Fibroblast of lung (primary cell): ENCODE results near the gene GPRC5C. TPM values are rescaled to one million over a fixed set of nuclear protein-coding genes. Genes with fewer than 3 reads are reported as not detected.

Source experiments
- DNase-seq, 2 donors: peaks; one replicate each; pipeline versions ENCODE4 v3.0.0 to v3.0.0-alpha.2; 2010; ENCODE audit warnings: low read depth in 2 of 2
- H2AFZ ChIP-seq: 2 replicates; pipeline ENCODE4 v1.5.1; 2012; ENCODE audit warnings: low read length, control low read depth, inconsistent platforms
- H3K27ac ChIP-seq: 2 replicates; pipeline ENCODE4 v1.5.1; 2011; ENCODE audit warnings: low read length, control low read depth; ENCODE audit not compliant: insufficient read depth
- H3K27me3 ChIP-seq: 2 replicates; pipeline ENCODE4 v1.5.1; 2011; ENCODE audit warnings: mild to moderate bottlenecking, low read length; ENCODE audit not compliant: control insufficient read depth, insufficient read depth
- H3K36me3 ChIP-seq: 2 replicates; pipeline ENCODE4 v1.5.1; 2011; ENCODE audit warnings: low read length; ENCODE audit not compliant: control insufficient read depth, insufficient read depth
- H3K4me1 ChIP-seq: 2 replicates; pipeline ENCODE4 v1.5.1; 2011; ENCODE audit warnings: low read length; ENCODE audit not compliant: control insufficient read depth, insufficient read depth; ENCODE audit errors: extremely low read depth
- H3K4me2 ChIP-seq: 2 replicates; pipeline ENCODE4 v1.5.1; 2011; ENCODE audit warnings: low read length, control low read depth; ENCODE audit not compliant: insufficient read depth; ENCODE audit errors: extremely low read depth
- H3K4me3 ChIP-seq, 4 experiments: fragments of 200-600 bp in 1 of 4; sonication (generic) in 1 of 4; replicated peaks in 1 of 4; 2 replicates each; pipeline ENCODE4 v1.5.1; 2011 to 2016; ENCODE audit warnings: low read length in 4 of 4, low read depth in 3 of 4, mild to moderate bottlenecking in 3 of 4, control low read depth in 2 of 4, inconsistent platforms in 1 of 4, mixed read lengths in 1 of 4; ENCODE audit not compliant: insufficient read depth in 1 of 4; ENCODE audit errors: control extremely low read depth in 1 of 4
- H3K79me2 ChIP-seq: 2 replicates; pipeline ENCODE4 v1.5.1; 2012; ENCODE audit warnings: mild to moderate bottlenecking, low read length, inconsistent platforms; ENCODE audit not compliant: control insufficient read depth, insufficient read depth
- H3K9ac ChIP-seq: 2 replicates; pipeline ENCODE4 v1.5.1; 2011; ENCODE audit warnings: mild to moderate bottlenecking, low read length, control low read depth; ENCODE audit not compliant: insufficient read depth
- H3K9me3 ChIP-seq: 2 replicates; pipeline ENCODE4 v1.5.1; 2012; ENCODE audit warnings: low read depth, low read length; ENCODE audit not compliant: control insufficient read depth, insufficient read depth
- H4K20me1 ChIP-seq: 2 replicates; pipeline ENCODE4 v1.5.1; 2011; ENCODE audit warnings: low read length; ENCODE audit not compliant: control insufficient read depth, insufficient read depth; ENCODE audit errors: extremely low read depth
- CTCF ChIP-seq, 2 donors: IDR thresholded peaks in 1 of 2; conservative IDR thresholded peaks in 1 of 2; 1 replicate in 1 of 2; 2 replicates in 1 of 2; pipeline ENCODE4 v1.5.1; 2011 to 2012; ENCODE audit warnings: low read length in 2 of 2, control low read depth in 1 of 2, inconsistent platforms in 1 of 2, low read depth in 1 of 2, mild to moderate bottlenecking in 1 of 2
- EZH2 ChIP-seq: IDR thresholded peaks from 2 replicates; pipeline ENCODE4 v1.5.1; 2012; ENCODE audit warnings: low read length, control low read depth, mild to moderate bottlenecking; ENCODE audit errors: missing control alignments
- polyA plus RNA-seq, 2 donors: library from polyadenylated mRNA; depleted of rRNA in 1 of 2; stranded (reverse) in 1 of 2; unstranded in 1 of 2; fragments of >200 nt; gene quantifications; 2 replicates each; pipeline ENCODE4 v1.2.1, GENCODE V29; 2011 to 2012; ENCODE audit warnings: missing spikeins in 1 of 2
- total RNA-seq: library from RNA; depleted of rRNA; stranded (reverse); fragments of >200 nt; gene quantifications from 2 replicates; pipeline ENCODE4 v1.2.1, GENCODE V29; 2014

Gene GPRC5C
- total and polyA plus RNA-seq, 2 donors (not counting 1 experiment from before 2014, with no cell fraction given) = 0.11 to 1.5 TPM

- no peaks in the 10 kb centered on the region for H3K4me1 ChIP-seq
- no peak overlapping the region for H3K9ac ChIP-seq
- H3K4me3 ChIP-seq = no peak overlapping the region
- H3K4me2 ChIP-seq = no peak overlapping the region
- H2AFZ ChIP-seq = no peak overlapping the region
- no peaks in the 10 kb centered on the region for H3K9me3 ChIP-seq
- H4K20me1 ChIP-seq = no peaks in the 10 kb centered on the region
- TF ChIP-seq CTCF (conservative IDR thresholded peaks at IDR 0.05 in 1 of 2, IDR thresholded peaks at IDR 0.05 in 1 of 2; ENCODE audit: low read depth in 1 of 2, low read length in 2 of 2) (no peak), EZH2 (no peak)
- H3K27me3 ChIP-seq = no peaks in the 10 kb centered on the region
- H3K79me2 ChIP-seq = no peaks in the 10 kb centered on the region
- DNase-seq = no peak
- H3K36me3 ChIP-seq = no peaks in the 10 kb centered on the region
- no peak overlapping the region for H3K27ac ChIP-seq
Observed at GRCh38 chr17:74480290-74480689, 48.4 kb downstream of the GPRC5C start.

- no peaks in the 10 kb centered on the region for H3K4me1 ChIP-seq
- H3K9me3 ChIP-seq = no peaks in the 10 kb centered on the region
- no peaks in the 10 kb centered on the region for H3K27me3 ChIP-seq
- no peak overlapping the region for H3K9ac ChIP-seq
- H2AFZ ChIP-seq = no peak overlapping the region
- H3K27ac ChIP-seq = no peak overlapping the region
- H3K79me2 ChIP-seq = no peaks in the 10 kb centered on the region
- H3K4me2 ChIP-seq = no peak overlapping the region
- no peak for DNase-seq
- H4K20me1 ChIP-seq = no peaks in the 10 kb centered on the region
- no peak overlapping the region for H3K4me3 ChIP-seq
- TF ChIP-seq CTCF (conservative IDR thresholded peaks at IDR 0.05 in 1 of 2, IDR thresholded peaks at IDR 0.05 in 1 of 2; ENCODE audit: low read depth in 1 of 2, low read length in 2 of 2) (no peak), EZH2 (no peak)
- no peaks in the 10 kb centered on the region for H3K36me3 ChIP-seq
Observed at GRCh38 chr17:74481621-74482020, 49.7 kb downstream of the GPRC5C start.

GRCh38 chr17:74484066-74484465 lies 52.2 kb downstream of the GPRC5C start:
- DNase-seq = no peak
- H3K27me3 ChIP-seq = no peaks in the 10 kb centered on the region
- no peak overlapping the region for H3K27ac ChIP-seq
- no peak overlapping the region for H3K4me3 ChIP-seq
- H3K4me1 ChIP-seq = no peaks in the 10 kb centered on the region
- no peak overlapping the region for H2AFZ ChIP-seq
- TF ChIP-seq EZH2 (no peak), CTCF (conservative IDR thresholded peaks at IDR 0.05 in 1 of 2, IDR thresholded peaks at IDR 0.05 in 1 of 2; ENCODE audit: low read depth in 1 of 2, low read length in 2 of 2) (no peak)
- no peaks in the 10 kb centered on the region for H3K36me3 ChIP-seq
- H3K9me3 ChIP-seq = no peaks in the 10 kb centered on the region
- no peaks in the 10 kb centered on the region for H3K79me2 ChIP-seq
- no peak overlapping the region for H3K9ac ChIP-seq
- H4K20me1 ChIP-seq = no peaks in the 10 kb centered on the region
- H3K4me2 ChIP-seq = no peak overlapping the region
